ENCODE data around the gene CHMP2A. TPM values are rescaled to one million over a fixed set of nuclear protein-coding genes. Genes with fewer than 3 reads are reported as not detected.

CHMP2A gene
- total and polyA plus RNA-seq, 2 experiments from 2014 or later: 88.6 to 186 TPM

- no peaks in the 10 kb centered on the region for H3K9me2 ChIP-seq (ENCODE audit: insufficient read depth)
- H3K4me3 ChIP-seq: no peak overlapping the region
- H3K9ac ChIP-seq: no peak overlapping the region
- no peak overlapping the region for H2AFZ ChIP-seq
- no peak overlapping the region for H3K27ac ChIP-seq
- in situ Hi-C loops (cut with MboI): no loop called here
- H4K20me1 ChIP-seq (ENCODE audit: insufficient read depth): no peaks in the 10 kb centered on the region
- WGBS, 2 experiments (ENCODE audit: low coverage in 1 of 2, low lambda C conversion rate in 2 of 2, missing lambda C conversion rate in 2 of 2): 79 to 80% methylated on average over 25 of the region's 25 CpGs
- H3K79me2 ChIP-seq (ENCODE audit: insufficient read depth): peaks cover 9% of the 10 kb centered on the region
- H3K9me3 ChIP-seq (ENCODE audit: low read depth): no peaks in the 10 kb centered on the region
- no peak for DNase-seq
- no peaks in the 10 kb centered on the region for H3K27me3 ChIP-seq (replicated peaks; ENCODE audit: insufficient read depth)
- no peak overlapping the region for H3K4me2 ChIP-seq (ENCODE audit: unreplicated experiment)
- no peak for TF ChIP-seq EZH2phosphoT487 (IDR thresholded peaks at IDR 0.05; ENCODE audit: insufficient read depth, low read depth)
- no peak for TF ChIP-seq EZH2 (IDR thresholded peaks at IDR 0.05; ENCODE audit: insufficient read depth, poor library complexity, severe bottlenecking)
- peaks cover 11% of the 10 kb centered on the region for H3F3A ChIP-seq (ENCODE audit: insufficient read depth)
- H3K36me3 ChIP-seq (ENCODE audit: low read depth): no peaks in the 10 kb centered on the region; the same call in 1 of the 2 replicates
- peaks cover 8% of the 10 kb centered on the region; the same call in 1 of the 2 replicates for H3K4me1 ChIP-seq (ENCODE audit: insufficient read depth)
These were observed 16.1 kb upstream of the CHMP2A start for GRCh38 chr19:58570770-58571574.

- Histone ChIP-seq H3K27ac (no peak overlapping the region), H3K9me3 (ENCODE audit: low read depth) (no peaks in the 10 kb centered on the region), H3K79me2 (ENCODE audit: insufficient read depth) (peaks cover 9% of the 10 kb centered on the region), H3K9me2 (ENCODE audit: insufficient read depth) (no peaks in the 10 kb centered on the region), H4K20me1 (ENCODE audit: insufficient read depth) (no peaks in the 10 kb centered on the region), H3K36me3 (ENCODE audit: low read depth) (no peaks in the 10 kb centered on the region; the same call in 1 of the 2 replicates), H3K4me2 (ENCODE audit: unreplicated experiment) (no peak overlapping the region), H3K4me3 (no peak overlapping the region), H3F3A (ENCODE audit: insufficient read depth) (peaks cover 11% of the 10 kb centered on the region), H2AFZ (no peak overlapping the region), H3K4me1 (ENCODE audit: insufficient read depth) (peaks cover 8% of the 10 kb centered on the region; the same call in 1 of the 2 replicates), H3K27me3 (replicated peaks; ENCODE audit: insufficient read depth) (no peaks in the 10 kb centered on the region), H3K9ac (no peak overlapping the region)
- in situ Hi-C loops (cut with MboI): no loop called here
- 83% methylated on average over 8 of the region's 8 CpGs for WGBS, 2 experiments (ENCODE audit: low coverage in 1 of 2, low lambda C conversion rate in 2 of 2, missing lambda C conversion rate in 2 of 2)
- no peak for DNase-seq
- TF ChIP-seq EZH2 (IDR thresholded peaks at IDR 0.05; ENCODE audit: insufficient read depth, poor library complexity, severe bottlenecking): no peak
- no peak for TF ChIP-seq EZH2phosphoT487 (IDR thresholded peaks at IDR 0.05; ENCODE audit: insufficient read depth, low read depth)
These were observed 15.2 kb upstream of the CHMP2A start for GRCh38 chr19:58569943-58570670.

GRCh38 chr19:58569191-58569942 lies 14.5 kb upstream of the CHMP2A start:
- no peak for TF ChIP-seq EZH2phosphoT487 (IDR thresholded peaks at IDR 0.05; ENCODE audit: insufficient read depth, low read depth)
- no peak for TF ChIP-seq EZH2 (IDR thresholded peaks at IDR 0.05; ENCODE audit: insufficient read depth, poor library complexity, severe bottlenecking)

More at GRCh38 chr19:58569191-58569942, 14.5 kb upstream of the CHMP2A start:
- Histone ChIP-seq H4K20me1 (ENCODE audit: insufficient read depth) (no peaks in the 10 kb centered on the region), H3K79me2 (ENCODE audit: insufficient read depth) (peaks cover 9% of the 10 kb centered on the region), H3K9me2 (ENCODE audit: insufficient read depth) (no peaks in the 10 kb centered on the region), H3K4me1 (ENCODE audit: insufficient read depth) (peaks cover 4% of the 10 kb centered on the region; the same call in 1 of the 2 replicates), H2AFZ (no peak overlapping the region), H3K9me3 (ENCODE audit: low read depth) (no peaks in the 10 kb centered on the region), H3K9ac (no peak overlapping the region), H3K27me3 (replicated peaks; ENCODE audit: insufficient read depth) (no peaks in the 10 kb centered on the region), H3F3A (ENCODE audit: insufficient read depth) (peaks cover 11% of the 10 kb centered on the region), H3K36me3 (ENCODE audit: low read depth) (no peaks in the 10 kb centered on the region; the same call in 1 of the 2 replicates), H3K27ac (no peak overlapping the region), H3K4me3 (no peak overlapping the region), H3K4me2 (ENCODE audit: unreplicated experiment) (no peak overlapping the region)
- 86 to 92% methylated on average over 6 of the region's 6 CpGs for WGBS, 2 experiments (ENCODE audit: low coverage in 1 of 2, low lambda C conversion rate in 2 of 2, missing lambda C conversion rate in 2 of 2)
- no peak for DNase-seq
- in situ Hi-C loops (cut with MboI): no loop called here

Measured in GM23248 (cell line).